ENCODE results near the gene SLC37A2. TPM values are rescaled to one million over a fixed set of nuclear protein-coding genes. Genes with fewer than 3 reads are reported as not detected.

Gene SLC37A2
- total and polyA plus RNA-seq, 2 experiments from 2014 or later = 0.98 to 1.0 TPM

- Histone ChIP-seq H3K27me3 (peaks cover 65% of the 10 kb centered on the region), H3K36me3 (no peaks in the 10 kb centered on the region), H3K9me3 (ENCODE audit: low read depth) (no peaks in the 10 kb centered on the region), H3K4me1 (ENCODE audit: low read depth) (no peaks in the 10 kb centered on the region), H3K27ac (no peak overlapping the region), H3K4me3 (no peak overlapping the region)
- DNase-seq (ENCODE audit: low read depth in 1 of 2, low spot score in 1 of 2) = no peak
- TF ChIP-seq, protein P1, sequence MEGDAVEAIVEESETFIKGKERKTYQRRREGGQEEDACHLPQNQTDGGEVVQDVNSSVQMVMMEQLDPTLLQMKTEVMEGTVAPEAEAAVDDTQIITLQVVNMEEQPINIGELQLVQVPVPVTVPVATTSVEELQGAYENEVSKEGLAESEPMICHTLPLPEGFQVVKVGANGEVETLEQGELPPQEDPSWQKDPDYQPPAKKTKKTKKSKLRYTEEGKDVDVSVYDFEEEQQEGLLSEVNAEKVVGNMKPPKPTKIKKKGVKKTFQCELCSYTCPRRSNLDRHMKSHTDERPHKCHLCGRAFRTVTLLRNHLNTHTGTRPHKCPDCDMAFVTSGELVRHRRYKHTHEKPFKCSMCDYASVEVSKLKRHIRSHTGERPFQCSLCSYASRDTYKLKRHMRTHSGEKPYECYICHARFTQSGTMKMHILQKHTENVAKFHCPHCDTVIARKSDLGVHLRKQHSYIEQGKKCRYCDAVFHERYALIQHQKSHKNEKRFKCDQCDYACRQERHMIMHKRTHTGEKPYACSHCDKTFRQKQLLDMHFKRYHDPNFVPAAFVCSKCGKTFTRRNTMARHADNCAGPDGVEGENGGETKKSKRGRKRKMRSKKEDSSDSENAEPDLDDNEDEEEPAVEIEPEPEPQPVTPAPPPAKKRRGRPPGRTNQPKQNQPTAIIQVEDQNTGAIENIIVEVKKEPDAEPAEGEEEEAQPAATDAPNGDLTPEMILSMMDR (IDR thresholded peaks at IDR 0.05; ENCODE audit: low read depth, low read length) = no peak
These were observed 965 bp downstream of the SLC37A2 start for GRCh38 chr11:125064070-125064469.

GRCh38 chr11:125068368-125068767, 5.3 kb downstream of the SLC37A2 start:
- H3K4me1 ChIP-seq (ENCODE audit: low read depth) = peaks cover 3% of the 10 kb centered on the region
- no peak for DNase-seq (ENCODE audit: low read depth in 1 of 2, low spot score in 1 of 2)
- H3K27me3 ChIP-seq = peaks cover 30% of the 10 kb centered on the region
- H3K9me3 ChIP-seq (ENCODE audit: low read depth) = no peaks in the 10 kb centered on the region
- H3K4me3 ChIP-seq = no peak overlapping the region
- no peak overlapping the region for H3K27ac ChIP-seq
- TF ChIP-seq, protein P1 (IDR thresholded peaks at IDR 0.05; ENCODE audit: low read depth, low read length) = no peak
- no peaks in the 10 kb centered on the region for H3K36me3 ChIP-seq

GRCh38 chr11:125069008-125069407, 5.9 kb downstream of the SLC37A2 start:
- DNase-seq (ENCODE audit: low read depth in 1 of 2, low spot score in 1 of 2) = no peak
- Histone ChIP-seq H3K27ac (no peak overlapping the region), H3K4me3 (no peak overlapping the region), H3K27me3 (peaks cover 23% of the 10 kb centered on the region), H3K36me3 (no peaks in the 10 kb centered on the region), H3K4me1 (ENCODE audit: low read depth) (peaks cover 3% of the 10 kb centered on the region), H3K9me3 (ENCODE audit: low read depth) (no peaks in the 10 kb centered on the region)
- TF ChIP-seq, protein P1 (IDR thresholded peaks at IDR 0.05; ENCODE audit: low read depth, low read length) = no peak

- Histone ChIP-seq H3K9me3 (ENCODE audit: low read depth) (no peaks in the 10 kb centered on the region), H3K27me3 (peaks cover 16% of the 10 kb centered on the region), H3K4me3 (no peak overlapping the region), H3K36me3 (no peaks in the 10 kb centered on the region), H3K4me1 (ENCODE audit: low read depth) (peaks cover 3% of the 10 kb centered on the region), H3K27ac (no peak overlapping the region)
- DNase-seq (ENCODE audit: low read depth in 1 of 2, low spot score in 1 of 2) = peak in 1 of 2 donors; percentile 32
- TF ChIP-seq, protein P1 (IDR thresholded peaks at IDR 0.05; ENCODE audit: low read depth, low read length) = no peak
These were observed 6.7 kb downstream of the SLC37A2 start for GRCh38 chr11:125069796-125070195.

DNA sequence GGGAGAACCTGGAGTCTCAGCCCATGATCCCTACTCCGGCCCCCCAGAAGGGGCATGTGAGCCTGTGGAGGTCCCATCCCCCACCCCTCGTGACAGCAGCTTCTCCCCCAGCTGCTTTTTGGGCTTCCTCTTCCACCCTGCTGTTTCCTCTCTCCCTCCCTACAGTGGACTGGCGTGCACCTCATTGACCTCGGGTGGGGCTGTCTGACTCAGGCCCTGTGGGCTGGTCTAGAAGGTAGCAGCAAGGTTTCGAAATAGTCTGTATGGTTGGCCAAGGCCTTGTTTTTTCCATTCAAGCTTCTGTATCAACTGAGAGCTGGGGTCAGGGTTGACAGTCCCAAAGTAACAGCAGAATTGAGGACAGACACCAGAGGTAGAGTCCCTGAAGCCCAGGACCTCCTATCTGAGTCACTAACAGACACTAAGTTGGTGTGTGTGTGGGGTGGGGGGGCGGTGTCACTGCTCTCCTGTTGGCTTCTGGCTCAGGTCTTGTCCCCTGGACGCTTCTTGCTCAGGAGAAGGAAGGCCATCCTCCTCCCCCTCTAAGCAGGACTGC, 7.7 kb downstream of the SLC37A2 start:
- no peak overlapping the region for H3K4me3 ChIP-seq
- peak in 1 of 2 donors; percentile 77 for DNase-seq (ENCODE audit: low read depth in 1 of 2, low spot score in 1 of 2)
- TF ChIP-seq, protein P1 (IDR thresholded peaks at IDR 0.05; ENCODE audit: low read depth, low read length) = no peak
- H3K4me1 ChIP-seq (ENCODE audit: low read depth) = peaks cover 3% of the 10 kb centered on the region
- no peaks in the 10 kb centered on the region for H3K9me3 ChIP-seq (ENCODE audit: low read depth)
- H3K27me3 ChIP-seq = peaks cover 6% of the 10 kb centered on the region
- no peak overlapping the region for H3K27ac ChIP-seq
- H3K36me3 ChIP-seq = no peaks in the 10 kb centered on the region

All from cardiac muscle cell (in vitro differentiated cells and primary cell).